IPS-15b (cell line): ENCODE results near the gene UCHL1.
"Not testable (repeated sequence)": the region's sequence is repeated elsewhere in the genome, so short reads cannot be mapped to it uniquely, and the experiment has no call there.

Experiments used
- H3K27me3 ChIP-seq: one replicate; pipeline ENCODE4 v1.6.1; 2013; ENCODE audit warnings: low read length; ENCODE audit not compliant: control insufficient read depth, insufficient read depth
- H3K36me3 ChIP-seq: one replicate; pipeline ENCODE4 v1.6.1; 2013; ENCODE audit warnings: low read length; ENCODE audit not compliant: control insufficient read depth, insufficient read depth
- H3K4me1 ChIP-seq: one replicate; pipeline ENCODE4 v1.6.1; 2013; ENCODE audit warnings: mild to moderate bottlenecking, low read length; ENCODE audit not compliant: control insufficient read depth, insufficient read depth
- H3K4me3 ChIP-seq: one replicate; pipeline ENCODE4 v1.5.1; 2013; ENCODE audit warnings: low read depth, low read length
- H3K9ac ChIP-seq: one replicate; pipeline ENCODE4 v1.6.1; 2013; ENCODE audit warnings: low read depth, mild to moderate bottlenecking, low read length
- H3K9me3 ChIP-seq: one replicate; pipeline ENCODE4 v1.6.1; 2013; ENCODE audit warnings: mild to moderate bottlenecking, low read length; ENCODE audit not compliant: control insufficient read depth, insufficient read depth

Gene UCHL1

DNA sequence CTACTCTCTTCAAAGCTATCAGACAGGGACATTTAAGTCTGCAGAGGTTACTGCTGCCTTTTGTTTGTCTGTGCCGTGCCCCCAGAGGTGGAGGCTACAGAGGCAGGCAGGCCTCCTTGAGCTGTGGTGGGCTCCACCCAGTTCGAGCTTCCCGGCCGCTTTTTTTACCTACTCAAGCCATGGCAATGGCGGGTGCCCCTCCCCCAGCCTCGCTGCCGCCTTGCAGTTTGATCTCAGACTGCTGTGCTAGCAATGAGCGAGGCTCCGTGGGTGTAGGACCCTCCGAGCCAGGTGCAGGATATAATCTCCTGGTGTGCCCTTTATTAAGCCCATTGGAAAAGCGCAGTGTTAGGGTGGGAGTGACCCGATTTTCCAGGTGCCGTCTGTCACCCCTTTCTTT, 19.2 kb downstream of the UCHL1 start:
- not testable (repeated sequence) for H3K4me3 ChIP-seq, H3K4me1 ChIP-seq, H3K27me3 ChIP-seq, H3K9me3 ChIP-seq, H3K9ac ChIP-seq, H3K36me3 ChIP-seq

DNA sequence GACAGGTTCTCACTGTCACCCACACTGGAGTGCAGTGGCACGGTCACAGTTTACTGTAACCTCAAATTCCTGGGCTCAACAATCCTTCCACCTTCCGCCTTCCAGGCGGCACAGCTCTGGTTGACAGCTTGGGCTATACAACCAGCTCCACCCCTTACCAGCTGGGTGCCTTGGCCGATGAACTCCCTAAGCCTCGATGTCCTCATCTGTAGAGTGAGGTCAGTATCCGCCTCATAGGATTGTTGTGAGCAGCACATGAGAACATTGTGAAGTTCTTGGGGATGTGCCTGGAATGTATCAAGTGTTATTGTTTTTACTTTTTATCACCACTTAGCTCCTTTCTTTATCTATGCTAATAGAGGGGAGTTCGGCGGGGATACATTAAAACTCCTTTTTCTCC, 23.3 kb downstream of the UCHL1 start:
- Histone ChIP-seq H3K27me3 (no peaks in the 10 kb centered on the region), H3K4me1 (no peaks in the 10 kb centered on the region), H3K9me3 (peaks cover 4% of the 10 kb centered on the region), H3K4me3 (no peak overlapping the region), H3K9ac (no peak overlapping the region), H3K36me3 (no peaks in the 10 kb centered on the region)

- H3K9ac ChIP-seq = no peak overlapping the region
- no peaks in the 10 kb centered on the region for H3K36me3 ChIP-seq
- H3K27me3 ChIP-seq = no peaks in the 10 kb centered on the region
- no peaks in the 10 kb centered on the region for H3K4me1 ChIP-seq
- no peak overlapping the region for H3K4me3 ChIP-seq
- peaks cover 4% of the 10 kb centered on the region for H3K9me3 ChIP-seq
Measured at GRCh38 chr4:41281038-41281634, 24.4 kb downstream of the UCHL1 start.

DNA sequence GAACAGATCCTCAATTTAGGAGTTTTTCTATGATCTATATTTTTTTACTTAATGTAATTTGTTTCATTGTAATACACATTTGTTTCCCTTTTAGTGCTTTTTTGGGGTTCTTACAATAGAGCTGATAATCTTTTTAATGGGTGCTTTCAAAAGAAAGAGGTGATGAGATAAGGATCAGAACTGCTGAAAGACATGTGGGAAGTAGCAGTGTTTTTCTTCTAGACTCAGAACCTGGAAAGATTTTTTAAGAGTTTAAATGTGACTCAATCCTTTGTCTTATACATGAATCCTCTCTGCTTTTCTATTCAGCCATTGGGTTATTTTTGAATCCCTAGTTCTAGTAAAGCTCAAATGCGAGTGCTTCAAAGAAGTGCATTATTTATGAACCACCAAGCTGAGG, 25.6 kb downstream of the UCHL1 start:
- H3K36me3 ChIP-seq = no peaks in the 10 kb centered on the region
- H3K9ac ChIP-seq = no peak overlapping the region

DNA sequence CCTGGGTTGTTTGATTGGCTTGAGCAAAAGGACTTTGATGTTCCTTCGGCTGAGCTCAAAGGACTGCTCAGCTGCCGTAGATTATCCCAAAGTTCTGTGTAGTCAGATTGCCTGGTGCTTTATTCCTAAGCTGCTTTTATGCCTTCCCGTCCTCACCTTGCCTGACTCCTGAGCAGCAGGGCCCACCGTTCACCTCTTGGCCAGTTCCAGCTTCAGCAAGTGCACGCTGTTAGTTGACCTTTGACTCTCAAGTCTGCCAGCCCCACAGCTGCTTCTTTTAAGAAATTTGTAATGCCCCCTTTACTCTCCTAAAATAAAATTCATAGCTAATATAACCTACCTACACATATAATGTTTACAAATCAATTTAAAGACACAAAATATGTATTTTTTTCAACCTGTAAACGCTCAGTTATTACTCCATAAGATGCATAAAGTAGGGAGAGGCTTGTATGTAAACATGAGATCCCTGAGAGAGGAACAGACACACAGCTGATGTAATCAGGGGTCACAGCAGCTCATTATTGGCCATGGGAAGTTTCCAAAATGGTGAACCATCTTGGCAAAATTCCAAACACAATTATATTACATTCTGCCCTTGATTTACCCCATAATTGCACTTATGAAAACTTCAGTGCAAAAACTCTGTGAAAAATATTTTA, 28.6 kb downstream of the UCHL1 start:
- no peak overlapping the region for H3K4me3 ChIP-seq
- no peaks in the 10 kb centered on the region for H3K27me3 ChIP-seq
- no peaks in the 10 kb centered on the region for H3K4me1 ChIP-seq
- no peaks in the 10 kb centered on the region for H3K36me3 ChIP-seq
- peaks cover 3% of the 10 kb centered on the region for H3K9me3 ChIP-seq
- no peak overlapping the region for H3K9ac ChIP-seq

More for the DNA sequence above, 25.6 kb downstream of the UCHL1 start:
- peaks cover 3% of the 10 kb centered on the region for H3K9me3 ChIP-seq
- H3K4me1 ChIP-seq = no peaks in the 10 kb centered on the region
- no peaks in the 10 kb centered on the region for H3K27me3 ChIP-seq
- H3K4me3 ChIP-seq = no peak overlapping the region

DNA sequence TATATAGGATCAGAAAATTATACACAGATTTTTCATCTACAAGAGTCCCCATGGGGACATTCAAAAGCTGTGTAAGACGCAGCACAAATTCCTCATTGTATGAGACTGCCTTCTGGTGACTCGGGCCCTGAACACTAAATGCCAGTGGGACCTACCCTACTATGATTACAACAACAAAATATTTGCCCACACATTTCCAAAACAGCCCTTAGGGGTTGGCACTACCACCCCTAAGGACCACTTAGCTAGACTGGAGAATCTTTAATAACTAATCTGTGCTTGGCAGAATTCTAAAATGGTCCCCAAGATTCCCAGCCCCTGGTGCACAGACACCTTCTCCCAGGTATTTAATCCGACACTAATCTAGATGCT, 29.1 kb downstream of the UCHL1 start:
- no peaks in the 10 kb centered on the region for H3K4me1 ChIP-seq
- H3K9me3 ChIP-seq = peaks cover 3% of the 10 kb centered on the region
- no peaks in the 10 kb centered on the region for H3K27me3 ChIP-seq
- no peak overlapping the region for H3K4me3 ChIP-seq
- H3K9ac ChIP-seq = no peak overlapping the region
- H3K36me3 ChIP-seq = no peaks in the 10 kb centered on the region

DNA sequence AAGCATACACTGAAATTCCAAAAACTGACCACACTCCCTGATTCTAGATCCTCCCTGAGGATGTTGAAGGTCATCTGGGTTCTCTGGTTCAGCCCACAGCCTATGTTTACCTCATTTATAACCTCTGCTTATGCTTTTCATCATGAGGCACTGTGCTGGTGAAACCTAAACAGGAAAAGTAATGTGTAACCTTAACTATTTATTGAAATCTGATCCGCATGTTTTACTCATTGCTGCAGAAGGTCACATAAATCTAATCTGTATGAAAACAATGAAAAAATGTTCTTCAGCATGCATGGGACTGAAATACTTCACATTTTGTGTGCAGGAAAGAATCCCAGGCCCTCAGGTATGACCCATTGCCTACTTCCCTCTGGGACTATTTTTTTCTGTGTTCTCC, 30.3 kb downstream of the UCHL1 start:
- Histone ChIP-seq H3K9ac (no peak overlapping the region), H3K4me3 (no peak overlapping the region), H3K9me3 (peaks cover 3% of the 10 kb centered on the region), H3K4me1 (no peaks in the 10 kb centered on the region), H3K27me3 (no peaks in the 10 kb centered on the region), H3K36me3 (no peaks in the 10 kb centered on the region)

- H3K4me1 ChIP-seq = no peaks in the 10 kb centered on the region
- no peak overlapping the region for H3K9ac ChIP-seq
- H3K36me3 ChIP-seq = no peaks in the 10 kb centered on the region
- no peak overlapping the region for H3K4me3 ChIP-seq
- no peaks in the 10 kb centered on the region for H3K27me3 ChIP-seq
- H3K9me3 ChIP-seq = peaks cover 3% of the 10 kb centered on the region
Measured at GRCh38 chr4:41287852-41288251, 31.1 kb downstream of the UCHL1 start.

DNA sequence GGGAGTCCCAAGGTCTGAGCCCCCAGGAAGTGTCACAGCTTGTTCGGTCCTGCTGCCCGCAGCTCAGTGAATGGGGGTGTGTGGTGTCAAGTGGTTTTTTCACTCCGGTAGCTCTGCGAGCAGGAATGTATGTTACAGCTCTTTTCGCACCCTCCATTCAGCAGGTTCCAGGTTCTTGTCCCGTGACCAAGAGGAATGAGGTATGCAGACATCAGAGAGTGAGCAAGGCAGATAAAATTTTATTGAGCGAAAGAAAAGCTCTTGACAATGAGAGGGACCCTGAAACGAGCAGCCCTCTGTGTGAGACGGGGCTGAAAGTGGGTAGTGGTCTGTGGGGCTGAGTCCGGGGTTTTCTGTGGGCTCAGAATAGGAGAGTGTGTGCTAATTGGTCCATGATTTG, 31.5 kb downstream of the UCHL1 start:
- H3K9me3 ChIP-seq = peaks cover 3% of the 10 kb centered on the region
- no peaks in the 10 kb centered on the region for H3K4me1 ChIP-seq
- H3K9ac ChIP-seq = no peak overlapping the region
- no peak overlapping the region for H3K4me3 ChIP-seq
- no peaks in the 10 kb centered on the region for H3K27me3 ChIP-seq
- no peaks in the 10 kb centered on the region for H3K36me3 ChIP-seq

DNA sequence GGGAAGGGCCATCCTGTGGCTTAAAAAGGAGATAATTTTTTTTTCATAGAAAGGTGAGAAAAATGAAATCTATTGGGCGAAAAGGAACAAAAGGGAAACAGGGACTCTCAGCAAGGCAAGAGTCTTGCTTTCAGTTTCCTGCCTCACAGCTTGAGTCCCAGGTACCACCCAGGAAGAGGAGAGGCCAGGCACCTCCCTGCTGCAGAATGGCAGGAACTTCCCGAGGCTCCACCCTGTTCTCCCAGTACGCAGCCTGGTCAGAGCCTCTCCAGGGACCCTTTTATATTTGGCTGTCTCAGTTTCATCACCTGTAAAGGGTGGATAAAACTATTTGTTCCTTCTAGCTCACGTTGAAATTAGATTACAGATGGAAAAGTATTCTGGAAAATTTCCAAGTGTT, 33.8 kb downstream of the UCHL1 start:
- Histone ChIP-seq H3K4me3 (no peak overlapping the region), H3K4me1 (no peaks in the 10 kb centered on the region), H3K9ac (no peak overlapping the region), H3K9me3 (peaks cover 18% of the 10 kb centered on the region), H3K36me3 (no peaks in the 10 kb centered on the region), H3K27me3 (no peaks in the 10 kb centered on the region)

- no peaks in the 10 kb centered on the region for H3K27me3 ChIP-seq
- H3K4me1 ChIP-seq = no peaks in the 10 kb centered on the region
- H3K9ac ChIP-seq = no peak overlapping the region
- no peaks in the 10 kb centered on the region for H3K36me3 ChIP-seq
- no peak overlapping the region for H3K4me3 ChIP-seq
- H3K9me3 ChIP-seq = peaks cover 15% of the 10 kb centered on the region
Measured at GRCh38 chr4:41294445-41295062, 37.8 kb downstream of the UCHL1 start.

DNA sequence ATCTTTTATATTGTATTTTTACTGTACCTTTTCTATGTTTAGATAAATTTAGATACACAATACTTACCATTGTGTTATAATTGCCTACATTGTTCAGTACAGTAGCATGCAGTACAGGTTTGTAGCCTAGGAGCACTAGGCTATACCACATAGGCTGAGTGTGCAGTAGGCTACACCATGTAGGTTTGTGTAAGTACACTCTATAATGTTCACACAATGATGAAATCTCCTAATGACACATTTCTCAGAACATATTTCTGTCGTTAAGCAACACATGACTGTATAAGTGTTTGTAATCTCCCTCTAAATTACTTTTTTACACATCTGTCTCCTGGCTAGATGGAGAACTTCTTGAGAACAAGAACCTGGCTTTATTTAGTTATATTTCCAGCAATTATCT, 40.3 kb downstream of the UCHL1 start:
- Histone ChIP-seq H3K36me3 (no peaks in the 10 kb centered on the region), H3K4me3 (no peak overlapping the region)

More for the DNA sequence above, 40.3 kb downstream of the UCHL1 start:
- peaks cover 15% of the 10 kb centered on the region for H3K9me3 ChIP-seq
- H3K9ac ChIP-seq = no peak overlapping the region
- no peaks in the 10 kb centered on the region for H3K27me3 ChIP-seq
- no peaks in the 10 kb centered on the region for H3K4me1 ChIP-seq
